HEK293 (cell line): ENCODE measurements around the gene GHRH.

Experiments
- KLF10 ChIP-seq: fragments of 450-650 bp; IDR thresholded peaks from 2 replicates; pipeline ENCODE4 v1.5.1; 2018; ENCODE audit warnings: missing biosample characterization, mild to moderate bottlenecking, missing genetic modification characterization
- MZF1 ChIP-seq: fragments of 450-650 bp; formaldehyde crosslinking; IDR thresholded peaks from 2 replicates; pipeline ENCODE4 v1.5.1; 2017; ENCODE audit warnings: missing biosample characterization, missing genetic modification characterization, borderline replicate concordance
- ZNF138 ChIP-seq: fragments of 450-650 bp; formaldehyde crosslinking; IDR thresholded peaks from 2 replicates; pipeline ENCODE4 v1.5.1; 2016; ENCODE audit warnings: missing biosample characterization, missing genetic modification characterization, borderline replicate concordance
- ZNF561 ChIP-seq: fragments of 450-650 bp; IDR thresholded peaks from 2 replicates; pipeline ENCODE4 v1.5.1; 2018; ENCODE audit warnings: missing biosample characterization, missing genetic modification characterization, borderline replicate concordance
- ZNF585B ChIP-seq: fragments of 450-650 bp; formaldehyde crosslinking; IDR thresholded peaks from 2 replicates; pipeline ENCODE4 v1.5.1; 2016; ENCODE audit warnings: missing biosample characterization, missing genetic modification characterization
- ZNF660 ChIP-seq: fragments of 450-650 bp; IDR thresholded peaks from 2 replicates; pipeline ENCODE4 v1.5.1; 2018; ENCODE audit warnings: missing biosample characterization, mild to moderate bottlenecking, missing genetic modification characterization
- TF ChIP-seq, protein P1 (sequence below): fragments of 450-650 bp; formaldehyde crosslinking; IDR thresholded peaks from 2 replicates; pipeline ENCODE4 v1.5.1; 2016; ENCODE audit warnings: missing biosample characterization, missing genetic modification characterization
- TF ChIP-seq, protein P2 (sequence below): fragments of 450-650 bp; formaldehyde crosslinking; IDR thresholded peaks from 2 replicates; pipeline ENCODE4 v1.5.1; 2016; ENCODE audit warnings: missing biosample characterization, missing genetic modification characterization

DNA sequence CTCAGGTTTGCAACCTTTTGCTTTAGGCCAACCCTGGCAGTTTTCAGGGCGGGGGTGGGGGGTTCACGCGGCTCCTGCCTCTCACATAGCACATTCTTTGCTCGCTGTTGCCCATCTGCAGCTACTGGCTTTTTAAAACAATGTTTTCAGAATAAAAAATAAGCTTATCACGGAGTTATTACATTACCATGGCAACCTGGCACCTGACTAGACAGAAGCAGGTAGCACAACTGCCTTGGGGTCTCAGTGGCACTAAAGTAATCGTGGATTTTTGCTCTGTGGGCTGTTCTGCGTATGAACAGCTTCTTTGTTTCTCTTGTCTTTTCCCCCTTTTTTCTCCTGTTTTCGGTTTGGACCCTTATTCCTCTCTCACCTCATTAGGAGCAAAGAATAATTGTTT is 18.8 kb upstream of the GHRH start:
- TF ChIP-seq, protein P1, sequence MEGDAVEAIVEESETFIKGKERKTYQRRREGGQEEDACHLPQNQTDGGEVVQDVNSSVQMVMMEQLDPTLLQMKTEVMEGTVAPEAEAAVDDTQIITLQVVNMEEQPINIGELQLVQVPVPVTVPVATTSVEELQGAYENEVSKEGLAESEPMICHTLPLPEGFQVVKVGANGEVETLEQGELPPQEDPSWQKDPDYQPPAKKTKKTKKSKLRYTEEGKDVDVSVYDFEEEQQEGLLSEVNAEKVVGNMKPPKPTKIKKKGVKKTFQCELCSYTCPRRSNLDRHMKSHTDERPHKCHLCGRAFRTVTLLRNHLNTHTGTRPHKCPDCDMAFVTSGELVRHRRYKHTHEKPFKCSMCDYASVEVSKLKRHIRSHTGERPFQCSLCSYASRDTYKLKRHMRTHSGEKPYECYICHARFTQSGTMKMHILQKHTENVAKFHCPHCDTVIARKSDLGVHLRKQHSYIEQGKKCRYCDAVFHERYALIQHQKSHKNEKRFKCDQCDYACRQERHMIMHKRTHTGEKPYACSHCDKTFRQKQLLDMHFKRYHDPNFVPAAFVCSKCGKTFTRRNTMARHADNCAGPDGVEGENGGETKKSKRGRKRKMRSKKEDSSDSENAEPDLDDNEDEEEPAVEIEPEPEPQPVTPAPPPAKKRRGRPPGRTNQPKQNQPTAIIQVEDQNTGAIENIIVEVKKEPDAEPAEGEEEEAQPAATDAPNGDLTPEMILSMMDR (tag by site-specific recombination) = no peak
- TF ChIP-seq ZNF138 (tag by site-specific recombination) (no peak), KLF10 (tag by site-specific recombination) (no peak), MZF1 (no peak), ZNF660 (tag by site-specific recombination) (no peak), ZNF561 (no peak), ZNF585B (tag by site-specific recombination) (no peak)
- TF ChIP-seq, protein P2, sequence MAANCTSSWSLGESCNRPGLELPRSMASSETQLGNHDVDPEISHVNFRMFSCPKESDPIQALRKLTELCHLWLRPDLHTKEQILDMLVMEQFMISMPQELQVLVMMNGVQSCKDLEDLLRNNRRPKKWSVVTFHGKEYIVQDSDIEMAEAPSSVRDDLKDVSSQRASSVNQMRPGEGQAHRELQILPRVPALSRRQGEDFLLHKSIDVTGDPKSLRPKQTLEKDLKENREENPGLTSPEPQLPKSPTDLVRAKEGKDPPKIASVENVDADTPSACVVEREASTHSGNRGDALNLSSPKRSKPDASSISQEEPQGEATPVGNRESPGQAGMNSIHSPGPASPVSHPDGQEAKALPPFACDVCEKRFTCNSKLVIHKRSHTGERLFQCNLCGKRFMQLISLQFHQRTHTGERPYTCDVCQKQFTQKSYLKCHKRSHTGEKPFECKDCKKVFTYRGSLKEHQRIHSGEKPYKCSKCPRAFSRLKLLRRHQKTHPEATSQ (tag by site-specific recombination) = no peak
